ENCODE measurements around the gene NR6A1. TPM values are rescaled to one million over a fixed set of nuclear protein-coding genes. Genes with fewer than 3 reads are reported as not detected.

The NR6A1 gene
- polyA plus RNA-seq, 4 donors = 0.30 to 1.4 (median 1.0) TPM

- DNase-seq (ENCODE audit: low read depth in 4 of 4, low spot score in 3 of 4) = no peak
Observed at GRCh38 chr9:124797343-124798103, 26.4 kb upstream of the NR6A1 start.

GRCh38 chr9:124795881-124796431, 24.8 kb upstream of the NR6A1 start:
- DNase-seq (ENCODE audit: low read depth in 4 of 4, low spot score in 3 of 4) = no peak

- no peak for DNase-seq (ENCODE audit: low read depth in 4 of 4, low spot score in 3 of 4)
Observed at GRCh38 chr9:124794902-124795491, 23.9 kb upstream of the NR6A1 start.

DNA sequence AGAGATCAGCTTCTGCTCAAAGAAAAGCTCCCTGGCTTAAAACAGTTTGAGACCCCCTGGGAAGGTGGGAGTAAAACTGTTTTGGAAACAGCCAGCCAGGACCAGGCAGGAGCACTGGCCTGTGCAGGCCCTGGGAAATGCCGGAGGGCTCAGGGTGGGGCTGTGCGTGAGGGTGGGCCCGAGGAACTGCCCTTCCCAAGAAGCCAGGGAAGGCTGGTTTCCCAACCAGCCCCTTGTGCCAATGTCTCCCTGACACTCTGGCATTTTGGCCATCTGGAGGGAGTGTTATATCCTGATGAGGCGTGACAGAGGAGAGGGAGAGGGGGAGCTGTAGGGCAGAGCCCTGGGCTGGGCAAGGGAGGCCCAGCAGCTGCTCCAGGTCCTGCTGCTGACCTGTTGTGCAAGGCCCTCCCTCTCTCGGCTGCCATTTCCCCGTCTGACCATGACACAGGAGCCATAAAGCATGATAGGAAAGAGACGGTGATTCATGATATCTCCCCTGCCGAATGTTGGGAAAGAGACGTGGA, 22.0 kb upstream of the NR6A1 start:
- no peak for DNase-seq (ENCODE audit: low read depth in 4 of 4, low spot score in 3 of 4)

DNA sequence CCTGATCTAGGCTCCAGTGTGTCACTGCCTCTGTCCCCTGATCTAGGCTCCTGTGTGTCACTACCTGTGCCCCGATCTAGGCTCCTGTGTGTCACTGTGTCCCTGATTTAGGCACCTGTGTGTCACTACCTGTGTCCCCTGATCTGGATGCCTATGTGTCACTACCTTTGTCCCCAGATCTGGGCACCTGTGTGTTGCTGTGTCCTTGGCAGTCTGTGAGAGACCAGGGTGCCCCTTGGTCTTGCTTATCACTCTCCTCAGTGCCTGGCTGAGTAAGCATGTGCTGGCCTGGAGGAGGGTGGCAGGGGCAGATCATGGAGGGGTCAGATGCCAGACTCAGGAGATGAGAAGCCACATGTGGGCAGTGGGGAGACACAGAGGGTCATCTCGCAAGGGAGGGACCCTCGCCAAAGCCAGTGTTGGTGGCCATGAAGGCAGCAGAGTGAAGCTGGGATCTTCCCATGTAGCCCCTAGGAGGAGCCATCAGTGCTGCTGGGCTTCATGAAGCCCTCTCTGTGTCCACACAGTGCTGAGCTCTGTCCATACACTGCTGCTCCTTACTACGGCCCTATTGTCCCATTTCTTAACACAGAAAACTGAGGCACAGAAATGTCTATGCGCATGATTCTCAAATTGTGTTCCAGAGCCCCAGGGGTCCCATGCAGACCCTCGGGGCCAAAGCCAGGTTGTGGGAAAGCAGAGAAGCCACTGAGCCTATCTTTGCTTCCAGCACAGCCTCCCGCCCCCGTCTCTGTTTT, 21.3 kb upstream of the NR6A1 start:
- DNase-seq (ENCODE audit: low read depth in 4 of 4, low spot score in 3 of 4) = no peak

- DNase-seq (ENCODE audit: low read depth in 4 of 4, low spot score in 3 of 4) = no peak
Observed at GRCh38 chr9:124790801-124791505, 19.8 kb upstream of the NR6A1 start.

DNA sequence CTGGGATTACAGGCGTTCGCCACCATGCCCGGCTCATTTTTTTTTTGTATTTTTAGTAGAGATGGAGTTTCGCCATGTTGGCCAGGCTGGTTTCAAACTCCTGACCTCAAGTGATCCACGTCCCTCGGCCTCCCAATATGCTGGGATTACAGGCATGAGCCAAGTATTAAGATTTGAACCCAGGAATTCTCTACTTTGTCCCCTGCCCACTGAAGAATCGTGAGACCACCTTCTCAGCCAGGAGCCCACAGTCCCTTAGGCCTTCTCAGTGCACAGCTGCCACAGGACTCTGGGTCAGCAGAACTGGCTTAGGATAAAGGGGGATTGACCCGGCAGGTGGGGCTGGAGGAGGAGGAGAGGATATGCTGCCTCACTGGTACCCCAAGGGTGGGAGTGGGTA, 19.2 kb upstream of the NR6A1 start:
- DNase-seq (ENCODE audit: low read depth in 4 of 4, low spot score in 3 of 4) = no peak

DNA sequence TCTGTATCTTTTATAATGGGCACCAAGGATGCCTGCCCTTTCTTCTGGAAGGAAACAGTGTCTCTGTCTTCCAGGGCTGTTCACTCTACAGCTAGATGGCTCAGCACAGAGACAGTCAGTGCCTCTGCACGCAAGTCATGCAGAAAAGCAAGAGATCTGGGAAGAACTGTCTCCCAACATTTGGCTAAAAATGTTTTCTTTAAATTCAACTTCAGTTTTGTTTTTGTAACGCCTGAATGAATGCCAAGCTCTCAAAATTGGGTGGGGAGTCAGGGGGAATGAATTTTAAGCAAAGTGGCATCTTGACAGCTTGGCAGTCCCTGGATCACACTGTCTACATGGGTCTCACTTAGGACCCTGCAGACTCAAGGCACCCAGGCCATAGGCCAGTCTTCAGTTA, 18.4 kb upstream of the NR6A1 start:
- no peak for DNase-seq (ENCODE audit: low read depth in 4 of 4, low spot score in 3 of 4)

DNA sequence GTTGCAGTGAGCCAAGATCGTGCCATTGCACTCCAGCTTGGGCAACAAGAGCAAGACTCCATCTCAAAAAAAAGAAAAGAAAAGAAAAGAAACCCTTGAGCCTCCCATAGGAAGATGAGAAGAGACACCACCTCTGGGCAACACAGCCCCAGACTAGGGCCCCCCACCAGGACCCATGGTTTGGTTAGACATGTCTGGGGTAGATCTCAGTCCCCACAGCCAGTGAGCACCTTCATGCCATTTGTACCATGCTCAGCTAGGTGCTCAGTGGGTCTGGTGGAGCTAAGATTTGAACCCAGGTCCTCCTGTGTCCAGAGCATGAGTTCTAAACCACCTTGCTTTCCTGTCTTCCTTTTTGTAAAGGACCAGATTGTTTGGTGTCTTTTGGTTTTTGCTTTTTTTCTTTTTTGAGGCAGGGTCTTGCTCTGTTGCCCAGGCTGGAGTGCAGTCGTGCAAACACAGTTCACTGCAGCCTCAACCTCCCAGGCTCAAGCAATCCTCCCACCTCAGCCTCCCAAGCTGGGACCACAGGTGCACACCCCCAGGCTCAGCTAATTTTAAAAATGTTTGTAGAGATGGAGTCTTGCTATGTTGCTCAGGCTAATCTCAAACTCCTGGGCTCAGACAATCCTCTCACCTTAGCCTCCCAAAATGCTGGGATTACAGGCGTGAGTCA, 17.6 kb upstream of the NR6A1 start:
- DNase-seq (ENCODE audit: low read depth in 4 of 4, low spot score in 3 of 4) = no peak

DNA sequence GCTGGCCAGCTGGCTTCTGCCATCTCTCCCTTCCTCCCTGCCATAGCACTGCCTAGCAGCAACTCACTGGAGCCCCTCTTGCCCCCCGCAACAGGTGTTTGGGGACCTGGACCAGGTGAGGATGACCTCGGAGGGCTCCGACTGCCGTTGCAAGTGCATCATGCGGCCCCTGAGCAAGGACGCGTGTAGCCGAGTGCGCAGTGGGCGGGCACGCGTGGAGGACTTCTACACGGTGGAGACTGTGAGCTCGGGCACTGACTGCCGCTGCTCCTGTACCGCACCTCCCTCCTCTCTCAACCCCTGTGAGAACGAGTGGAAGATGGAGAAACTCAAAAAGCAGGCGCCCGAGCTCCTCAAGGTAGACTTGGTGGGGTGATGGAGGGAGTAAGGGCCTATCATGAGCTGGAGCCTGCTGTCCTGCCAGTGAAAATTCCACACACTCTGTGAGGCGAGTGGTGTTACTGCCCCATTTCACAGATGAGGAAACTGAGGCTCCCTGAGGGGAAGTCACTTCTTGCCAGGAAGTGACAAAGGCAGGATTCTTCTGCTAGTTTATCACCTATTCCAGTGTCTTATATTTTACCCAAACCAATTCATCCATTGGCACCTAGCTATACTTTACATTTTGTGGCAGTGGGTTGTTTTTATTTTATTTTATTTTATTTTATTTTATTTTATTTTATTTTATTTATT, 15.9 kb upstream of the NR6A1 start:
- DNase-seq (ENCODE audit: low read depth in 4 of 4, low spot score in 3 of 4) = no peak

- DNase-seq (ENCODE audit: low read depth in 4 of 4, low spot score in 3 of 4) = no peak
Observed at GRCh38 chr9:124784509-124784908, 13.4 kb upstream of the NR6A1 start.

GRCh38 chr9:124783830-124784229, 12.7 kb upstream of the NR6A1 start:
- no peak for DNase-seq (ENCODE audit: low read depth in 4 of 4, low spot score in 3 of 4)

DNA sequence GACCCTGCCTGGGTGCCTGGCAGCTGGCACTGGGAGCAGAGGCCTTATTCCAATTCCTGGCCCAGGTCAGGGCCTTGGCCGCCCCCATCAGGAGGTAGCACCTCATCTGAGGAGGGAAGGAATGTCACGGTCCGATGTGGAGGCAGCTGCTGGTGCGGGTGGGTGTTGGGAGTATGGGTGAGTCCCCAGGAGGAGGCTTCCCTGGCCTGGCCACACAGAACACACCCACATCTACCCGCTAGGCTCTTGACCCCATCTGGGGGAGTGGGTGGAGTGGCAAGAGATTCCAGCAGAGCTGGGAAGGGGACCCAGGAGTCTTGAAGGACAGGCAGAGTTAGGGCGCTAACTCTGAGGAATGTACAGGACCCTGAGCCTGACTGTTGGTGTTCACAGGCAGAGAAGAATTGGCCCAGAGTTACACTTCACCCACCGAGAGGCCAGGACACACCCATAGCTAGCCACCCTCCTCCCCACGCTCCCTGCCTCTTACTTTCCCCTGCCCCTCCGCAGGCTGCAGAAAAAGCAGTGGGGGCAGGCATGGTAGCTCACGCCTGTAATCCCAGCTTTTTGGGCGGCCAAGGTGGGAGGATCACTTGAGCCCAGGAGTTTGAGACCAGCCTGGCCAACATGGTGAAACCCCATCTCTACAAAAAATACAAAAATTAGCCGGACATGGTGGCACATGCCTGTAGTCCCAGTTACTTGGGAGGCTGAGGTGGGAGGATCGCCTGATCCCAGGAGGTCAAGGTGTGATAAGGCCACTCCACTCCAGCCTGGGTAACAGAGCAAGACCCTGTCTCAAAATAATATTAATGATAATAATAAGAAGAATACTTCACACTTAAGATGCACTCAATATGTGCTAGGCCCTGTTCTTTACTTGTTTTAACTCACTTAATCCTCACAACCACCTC, 11.8 kb upstream of the NR6A1 start:
- no peak for DNase-seq (ENCODE audit: low read depth in 4 of 4, low spot score in 3 of 4)

DNA sequence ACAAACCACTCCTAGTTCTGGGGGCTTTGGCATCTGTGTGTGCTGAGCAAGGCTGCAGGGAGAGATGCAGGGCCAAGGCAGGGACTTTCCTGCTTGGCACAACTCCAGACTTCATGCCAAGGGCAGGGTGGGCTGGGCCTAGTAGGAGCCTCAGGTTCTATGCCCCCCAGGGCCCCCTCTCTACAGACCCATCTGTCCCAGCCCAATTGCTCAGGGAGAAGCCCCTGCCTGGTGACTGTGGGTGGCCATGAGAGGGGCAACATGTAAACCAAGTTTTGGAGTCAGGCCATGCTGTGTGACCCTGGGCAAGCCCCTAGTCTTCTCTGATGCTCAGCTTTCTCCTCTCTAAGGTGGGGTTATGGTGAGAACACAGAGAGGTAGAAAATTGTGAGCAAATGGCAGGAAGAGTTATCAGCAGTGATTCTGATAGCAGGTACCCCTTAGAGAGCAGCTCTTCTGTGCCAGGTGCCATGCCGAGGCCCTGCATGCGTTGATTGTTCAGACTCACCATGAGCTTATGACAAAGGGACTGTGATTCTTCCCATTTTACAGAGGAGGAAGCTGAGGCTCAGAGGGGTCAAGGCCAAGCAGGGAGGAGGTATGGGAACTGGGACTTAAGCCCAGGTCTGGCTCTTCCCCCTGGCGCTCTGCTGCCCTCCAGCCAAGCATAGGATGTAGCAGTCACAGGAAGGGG, 11.0 kb upstream of the NR6A1 start:
- DNase-seq (ENCODE audit: low read depth in 4 of 4, low spot score in 3 of 4) = no peak

- no peak for DNase-seq (ENCODE audit: low read depth in 4 of 4, low spot score in 3 of 4)
Observed at GRCh38 chr9:124780757-124781151, 9.6 kb upstream of the NR6A1 start.

- no peak for DNase-seq (ENCODE audit: low read depth in 4 of 4, low spot score in 3 of 4)
Observed at GRCh38 chr9:124780060-124780756, 9.1 kb upstream of the NR6A1 start.

- DNase-seq (ENCODE audit: low read depth in 4 of 4, low spot score in 3 of 4) = peak in 1 of 4 donors; percentile 70
Observed at GRCh38 chr9:124779368-124780059, 8.4 kb upstream of the NR6A1 start.

Data from left renal pelvis (tissue), 4 donors.